ENCODE measurements around the gene TAF9. TPM values are rescaled to one million over a fixed set of nuclear protein-coding genes. Genes with fewer than 3 reads are reported as not detected.

Gene TAF9
- total and polyA plus RNA-seq, 2 donors from 2014 or later: 42.4 to 46.4 TPM

GRCh38 chr5:69359699-69360098 lies 9.6 kb downstream of the TAF9 start:
- no peak for TF ChIP-seq CTCF (IDR thresholded peaks at IDR 0.05; ENCODE audit: borderline replicate concordance, extremely low read depth, insufficient read depth)
- H3K4me3 ChIP-seq (ENCODE audit: low read length in 3 of 3): no peak overlapping the region
- H3K4me1 ChIP-seq (ENCODE audit: control insufficient read depth in 2 of 3, insufficient read depth in 2 of 3, low read depth in 1 of 3, low read length in 3 of 3): no peaks in the 10 kb centered on the region
- H3K9me3 ChIP-seq (ENCODE audit: control insufficient read depth in 2 of 3, insufficient read depth in 1 of 3, low read length in 3 of 3): no peaks in the 10 kb centered on the region
- peaks cover under 1 to 13% (median 5%) of the 10 kb centered on the region in 3 donors for H3K36me3 ChIP-seq (ENCODE audit: control insufficient read depth in 2 of 3, insufficient read depth in 3 of 3, low read length in 3 of 3)
- no peak overlapping the region for H3K9ac ChIP-seq (ENCODE audit: low read length in 3 of 3)
- FAIRE-seq: no peak
- no peaks in the 10 kb centered on the region for H3K27me3 ChIP-seq (ENCODE audit: control insufficient read depth, insufficient read depth, low read length)
- intact Hi-C loops (cut with DNase I): no loop called here
- H3K27ac ChIP-seq (ENCODE audit: low read depth in 2 of 2, low read length in 2 of 2): no peak overlapping the region
- no peak for DNase-seq

- Histone ChIP-seq H3K9ac (ENCODE audit: low read length in 3 of 3) (no peak overlapping the region), H3K4me1 (ENCODE audit: control insufficient read depth in 2 of 3, insufficient read depth in 2 of 3, low read depth in 1 of 3, low read length in 3 of 3) (no peaks in the 10 kb centered on the region), H3K4me3 (ENCODE audit: low read length in 3 of 3) (no peak overlapping the region), H3K36me3 (ENCODE audit: control insufficient read depth in 2 of 3, insufficient read depth in 3 of 3, low read length in 3 of 3) (peaks cover 4 to 16% (median 10%) of the 10 kb centered on the region in 3 donors), H3K27ac (ENCODE audit: low read depth in 2 of 2, low read length in 2 of 2) (no peak overlapping the region), H3K9me3 (ENCODE audit: control insufficient read depth in 2 of 3, insufficient read depth in 1 of 3, low read length in 3 of 3) (no peaks in the 10 kb centered on the region), H3K27me3 (ENCODE audit: control insufficient read depth, insufficient read depth, low read length) (no peaks in the 10 kb centered on the region)
- FAIRE-seq (no peak), DNase-seq (no peak)
- intact Hi-C loops (cut with DNase I): no loop called here
- TF ChIP-seq CTCF (IDR thresholded peaks at IDR 0.05; ENCODE audit: borderline replicate concordance, extremely low read depth, insufficient read depth): no peak
These were observed 18.7 kb downstream of the TAF9 start for GRCh38 chr5:69350664-69351063.

GRCh38 chr5:69343083-69343482 lies 26.2 kb downstream of the TAF9 start:
- Histone ChIP-seq H3K27ac (ENCODE audit: low read depth in 2 of 2, low read length in 2 of 2) (no peak overlapping the region), H3K9me3 (ENCODE audit: control insufficient read depth in 2 of 3, insufficient read depth in 1 of 3, low read length in 3 of 3) (no peaks in the 10 kb centered on the region), H3K9ac (ENCODE audit: low read length in 3 of 3) (no peak overlapping the region), H3K4me1 (ENCODE audit: control insufficient read depth in 2 of 3, insufficient read depth in 2 of 3, low read depth in 1 of 3, low read length in 3 of 3) (no peaks in the 10 kb centered on the region), H3K27me3 (ENCODE audit: control insufficient read depth, insufficient read depth, low read length) (no peaks in the 10 kb centered on the region), H3K4me3 (ENCODE audit: low read length in 3 of 3) (no peak overlapping the region), H3K36me3 (ENCODE audit: control insufficient read depth in 2 of 3, insufficient read depth in 3 of 3, low read length in 3 of 3) (no peaks in the 10 kb centered on the region)
- intact Hi-C loops (cut with DNase I): no loop called here
- FAIRE-seq: no peak
- DNase-seq: no peak
- TF ChIP-seq CTCF (IDR thresholded peaks at IDR 0.05; ENCODE audit: borderline replicate concordance, extremely low read depth, insufficient read depth): no peak

- Histone ChIP-seq H3K9ac (ENCODE audit: low read length in 3 of 3) (no peak overlapping the region), H3K9me3 (ENCODE audit: control insufficient read depth in 2 of 3, insufficient read depth in 1 of 3, low read length in 3 of 3) (no peaks in the 10 kb centered on the region), H3K4me3 (ENCODE audit: low read length in 3 of 3) (no peak overlapping the region), H3K36me3 (ENCODE audit: control insufficient read depth in 2 of 3, insufficient read depth in 3 of 3, low read length in 3 of 3) (no peaks in the 10 kb centered on the region), H3K27ac (ENCODE audit: low read depth in 2 of 2, low read length in 2 of 2) (no peak overlapping the region), H3K27me3 (ENCODE audit: control insufficient read depth, insufficient read depth, low read length) (no peaks in the 10 kb centered on the region), H3K4me1 (ENCODE audit: control insufficient read depth in 2 of 3, insufficient read depth in 2 of 3, low read depth in 1 of 3, low read length in 3 of 3) (no peaks in the 10 kb centered on the region)
- TF ChIP-seq CTCF (IDR thresholded peaks at IDR 0.05; ENCODE audit: borderline replicate concordance, extremely low read depth, insufficient read depth): no peak
- DNase-seq (no peak), FAIRE-seq (no peak)
- intact Hi-C loops (cut with DNase I): no loop called here
These were observed 27.7 kb downstream of the TAF9 start for GRCh38 chr5:69341520-69342161.

Measured in kidney (tissue), 14 donors.